Stimulated activated naive CD8-positive, alpha-beta T cell treated with anti-CD3 and anti-CD28 coated beads, Interleukin-15, Interleukin-2, amounts not matched to agents 100 ng/mL and 50 ng/mL, for 24 hours (primary cell): ENCODE results near the gene THBS2.

Source experiments
- H3K27ac Mint-ChIP-seq: one replicate; pipeline ENCODE4 v1.8.0; 2021; ENCODE audit warnings: mild to moderate bottlenecking, mixed read lengths
- H3K27me3 Mint-ChIP-seq: one replicate; pipeline ENCODE4 v1.8.0; 2021; ENCODE audit warnings: mixed read lengths
- H3K36me3 Mint-ChIP-seq: one replicate; pipeline ENCODE4 v1.8.0; 2021; ENCODE audit warnings: low read depth, mixed read lengths
- H3K4me1 Mint-ChIP-seq: one replicate; pipeline ENCODE4 v1.8.0; 2021; ENCODE audit warnings: low read depth, mixed read lengths
- H3K4me3 Mint-ChIP-seq: one replicate; pipeline ENCODE4 v1.8.0; 2021; ENCODE audit warnings: mild to moderate bottlenecking, mixed read lengths
- H3K9me3 Mint-ChIP-seq: one replicate; pipeline ENCODE4 v1.8.0; 2021; ENCODE audit warnings: mixed read lengths

The THBS2 gene

GRCh38 chr6:169171951-169172350 lies 81.7 kb downstream of the THBS2 start:
- Mint-ChIP-seq H3K4me3 (no peak overlapping the region), H3K27me3 (no peaks in the 10 kb centered on the region), H3K9me3 (no peaks in the 10 kb centered on the region), H3K36me3 (no peaks in the 10 kb centered on the region), H3K4me1 (no peaks in the 10 kb centered on the region), H3K27ac (no peak overlapping the region)

GRCh38 chr6:169171016-169171415 lies 82.6 kb downstream of the THBS2 start:
- no peaks in the 10 kb centered on the region for H3K36me3 Mint-ChIP-seq
- no peaks in the 10 kb centered on the region for H3K27me3 Mint-ChIP-seq
- H3K4me3 Mint-ChIP-seq = no peak overlapping the region
- H3K9me3 Mint-ChIP-seq = no peaks in the 10 kb centered on the region
- H3K4me1 Mint-ChIP-seq = no peaks in the 10 kb centered on the region
- H3K27ac Mint-ChIP-seq = no peak overlapping the region

GRCh38 chr6:169170583-169170955 lies 83.1 kb downstream of the THBS2 start:
- H3K9me3 Mint-ChIP-seq = no peaks in the 10 kb centered on the region
- H3K27ac Mint-ChIP-seq = no peak overlapping the region
- H3K4me1 Mint-ChIP-seq = no peaks in the 10 kb centered on the region
- no peaks in the 10 kb centered on the region for H3K27me3 Mint-ChIP-seq
- H3K4me3 Mint-ChIP-seq = no peak overlapping the region
- H3K36me3 Mint-ChIP-seq = no peaks in the 10 kb centered on the region

- H3K36me3 Mint-ChIP-seq = no peaks in the 10 kb centered on the region
- H3K4me1 Mint-ChIP-seq = no peaks in the 10 kb centered on the region
- H3K4me3 Mint-ChIP-seq = no peak overlapping the region
- H3K9me3 Mint-ChIP-seq = no peaks in the 10 kb centered on the region
- H3K27ac Mint-ChIP-seq = no peak overlapping the region
- H3K27me3 Mint-ChIP-seq = no peaks in the 10 kb centered on the region
These were observed 83.6 kb downstream of the THBS2 start for GRCh38 chr6:169169941-169170582.

- H3K9me3 Mint-ChIP-seq = no peaks in the 10 kb centered on the region
- H3K27ac Mint-ChIP-seq = no peak overlapping the region
- no peaks in the 10 kb centered on the region for H3K27me3 Mint-ChIP-seq
- no peak overlapping the region for H3K4me3 Mint-ChIP-seq
- no peaks in the 10 kb centered on the region for H3K36me3 Mint-ChIP-seq
- no peaks in the 10 kb centered on the region for H3K4me1 Mint-ChIP-seq
These were observed 84.3 kb downstream of the THBS2 start for GRCh38 chr6:169169375-169169774.

GRCh38 chr6:169168706-169169105 lies 84.9 kb downstream of the THBS2 start:
- Mint-ChIP-seq H3K27me3 (no peaks in the 10 kb centered on the region), H3K4me3 (no peak overlapping the region), H3K36me3 (no peaks in the 10 kb centered on the region), H3K9me3 (no peaks in the 10 kb centered on the region), H3K27ac (no peak overlapping the region), H3K4me1 (no peaks in the 10 kb centered on the region)

GRCh38 chr6:169168302-169168630 lies 85.4 kb downstream of the THBS2 start:
- Mint-ChIP-seq H3K27ac (no peak overlapping the region), H3K36me3 (no peaks in the 10 kb centered on the region), H3K9me3 (no peaks in the 10 kb centered on the region), H3K4me1 (peaks cover under 1% of the 10 kb centered on the region), H3K27me3 (no peaks in the 10 kb centered on the region), H3K4me3 (no peak overlapping the region)

GRCh38 chr6:169167581-169168301 lies 85.9 kb downstream of the THBS2 start:
- H3K27ac Mint-ChIP-seq = no peak overlapping the region
- H3K4me1 Mint-ChIP-seq = peaks cover 6% of the 10 kb centered on the region
- no peaks in the 10 kb centered on the region for H3K36me3 Mint-ChIP-seq
- H3K27me3 Mint-ChIP-seq = no peaks in the 10 kb centered on the region
- no peaks in the 10 kb centered on the region for H3K9me3 Mint-ChIP-seq
- no peak overlapping the region for H3K4me3 Mint-ChIP-seq

- H3K9me3 Mint-ChIP-seq = no peaks in the 10 kb centered on the region
These were observed 86.6 kb downstream of the THBS2 start for GRCh38 chr6:169166896-169167580.

More at GRCh38 chr6:169166896-169167580, 86.6 kb downstream of the THBS2 start:
- Mint-ChIP-seq H3K4me1 (peaks cover 6% of the 10 kb centered on the region), H3K27me3 (no peaks in the 10 kb centered on the region), H3K27ac (no peak overlapping the region), H3K36me3 (no peaks in the 10 kb centered on the region), H3K4me3 (no peak overlapping the region)
